Common myeloid progenitor, CD34-positive (primary cell): ENCODE results near the gene TUBD1.

Experiments used
- CTCF ChIA-PET: fragments of 350-600 bp; sonication (Branson Sonifier 250); formaldehyde crosslinking; loops from one replicate; lab custom pipeline; 2021; ENCODE audit warnings: antibody characterized with exemption; lab: Charles Lee
- POLR2A ChIA-PET: fragments of 350-600 bp; sonication (Branson Sonifier 250); formaldehyde crosslinking; loops from one replicate; lab custom pipeline; 2021; ENCODE audit warnings: antibody characterized with exemption; lab: Charles Lee
- DNase-seq, 3 donors: peaks; one replicate each; pipeline versions ENCODE4 v3.0.0 to v3.0.0-alpha.2; 2013
- H3K27ac ChIP-seq, 2 experiments: 1 replicate in 1 of 2; 2 replicates in 1 of 2; pipeline ENCODE4 v1.7.0; 2013; ENCODE audit warnings: inconsistent platforms in 2 of 2, low read length in 2 of 2, mild to moderate bottlenecking in 2 of 2, low read depth in 1 of 2, moderate library complexity in 1 of 2; ENCODE audit not compliant: severe bottlenecking in 2 of 2, insufficient read depth in 1 of 2, poor library complexity in 1 of 2
- H3K27me3 ChIP-seq, 5 experiments: replicated peaks in 2 of 5; 1 replicate in 3 of 5; 2 replicates in 2 of 5; pipeline versions ENCODE4 v1.6.1 to v1.7.0; 2013; ENCODE audit warnings: low read length in 4 of 5, mild to moderate bottlenecking in 2 of 5, moderate library complexity in 2 of 5, inconsistent platforms in 1 of 5; ENCODE audit not compliant: insufficient read depth in 5 of 5, control insufficient read depth in 4 of 5
- H3K36me3 ChIP-seq, 4 experiments: 1 replicate in 2 of 4; 2 replicates in 2 of 4; pipeline versions ENCODE4 v1.6.1 to v1.7.0; 2013; ENCODE audit warnings: low read length in 3 of 4, control low read depth in 1 of 4, mild to moderate bottlenecking in 1 of 4; ENCODE audit not compliant: control insufficient read depth in 4 of 4, insufficient read depth in 4 of 4
- H3K4me1 ChIP-seq, 4 experiments: 1 replicate in 3 of 4; 2 replicates in 1 of 4; pipeline versions ENCODE4 v1.6.1 to v1.7.1; 2013; ENCODE audit warnings: low read length in 3 of 4, mild to moderate bottlenecking in 3 of 4, control low read depth in 1 of 4, inconsistent platforms in 1 of 4, moderate library complexity in 1 of 4; ENCODE audit not compliant: control insufficient read depth in 4 of 4, insufficient read depth in 4 of 4; ENCODE audit errors: control extremely low read depth in 1 of 4
- H3K4me3 ChIP-seq, 7 experiments: 1 replicate in 4 of 7; 2 replicates in 3 of 7; pipeline versions ENCODE4 v1.5.1 to v1.7.0; 2013; ENCODE audit warnings: mild to moderate bottlenecking in 7 of 7, low read length in 6 of 7, moderate library complexity in 6 of 7, inconsistent platforms in 2 of 7, low read depth in 2 of 7, control low read depth in 1 of 7; ENCODE audit not compliant: insufficient read depth in 4 of 7, control insufficient read depth in 1 of 7; ENCODE audit errors: extremely low read depth in 1 of 7
- H3K9me3 ChIP-seq, 5 experiments: 1 replicate in 4 of 5; 2 replicates in 1 of 5; pipeline versions ENCODE4 v1.6.1 to v1.7.1; 2013; ENCODE audit warnings: low read length in 4 of 5, mild to moderate bottlenecking in 2 of 5, inconsistent platforms in 1 of 5, low read depth in 1 of 5, moderate library complexity in 1 of 5; ENCODE audit not compliant: control insufficient read depth in 4 of 5, insufficient read depth in 2 of 5; ENCODE audit errors: control extremely low read depth in 1 of 5
- WGBS: methylation state at CpG from one replicate; pipeline ENCODE4 v1.1.5; 2013; ENCODE audit not compliant: insufficient coverage; 5-methylcytosine and 5-hydroxymethylcytosine counted together

Gene TUBD1

GRCh38 chr17:59812139-59812538, 80.6 kb downstream of the TUBD1 start:
- peak overlapping the region in 1 of 7 experiments; percentile 11 for H3K4me3 ChIP-seq
- no peaks in the 10 kb centered on the region for H3K27me3 ChIP-seq
- H3K36me3 ChIP-seq, result peaks cover 0 to 7% (median 4%) of the 10 kb centered on the region in 4 experiments
- ChIA-PET POLR2A (no interaction called here), CTCF (interaction anchor here (1.5 kb wide), 1 partner anchor 14 kb away, joined by 5 read pairs; no protein-coding TSS in a partner anchor)
- no peaks in the 10 kb centered on the region for H3K9me3 ChIP-seq
- H3K4me1 ChIP-seq, result peaks cover 0 to 46% (median 2%) of the 10 kb centered on the region in 4 experiments
- 20% methylated on average over 1 of the region's 3 CpGs for WGBS
- DNase-seq, result peak in 2 of 3 donors; percentile 56 to 65
- no peak overlapping the region for H3K27ac ChIP-seq

- peaks cover 0 to 7% (median 4%) of the 10 kb centered on the region in 4 experiments for H3K36me3 ChIP-seq
Observed at GRCh38 chr17:59811209-59811608, 81.5 kb downstream of the TUBD1 start.

GRCh38 chr17:59810894-59811153, 81.9 kb downstream of the TUBD1 start:
- H3K4me1 ChIP-seq, result peaks cover 0 to 40% (median 2%) of the 10 kb centered on the region in 4 experiments
- ChIA-PET CTCF (interaction anchor here (2.2 kb wide), 1 partner anchor 21 kb away, joined by 6 read pairs; no protein-coding TSS in a partner anchor), POLR2A (no interaction called here)
- no peak overlapping the region for H3K27ac ChIP-seq
- no peaks in the 10 kb centered on the region for H3K27me3 ChIP-seq
- DNase-seq, result no peak
- H3K4me3 ChIP-seq, result no peak overlapping the region
- H3K36me3 ChIP-seq, result peaks cover 0 to 7% (median 4%) of the 10 kb centered on the region in 4 experiments
- H3K9me3 ChIP-seq, result no peaks in the 10 kb centered on the region
- WGBS, result no CpG with 5 or more reads among the region's 1 CpG

More at GRCh38 chr17:59811209-59811608, 81.5 kb downstream of the TUBD1 start:
- Histone ChIP-seq H3K27me3 (no peaks in the 10 kb centered on the region), H3K4me3 (no peak overlapping the region), H3K9me3 (no peaks in the 10 kb centered on the region), H3K27ac (no peak overlapping the region), H3K4me1 (peaks cover 0 to 44% (median 2%) of the 10 kb centered on the region in 4 experiments)
- ChIA-PET POLR2A (no interaction called here), CTCF (interaction anchor here (0.7 to 2.2 kb wide), 3 partner anchors 10 to 21 kb away, joined by 4 to 6 read pairs (median 5); no protein-coding TSS in a partner anchor)
- 88% methylated on average over 1 of the region's 1 CpG for WGBS
- no peak for DNase-seq
